HCEC 1CT (cell line): ENCODE data around the gene SURF6.
"Not testable (repeated sequence)": the region's sequence is repeated elsewhere in the genome, so short reads cannot be mapped to it uniquely, and the experiment has no call there.

Experiments
- DNase-seq: peaks from one replicate; pipeline ENCODE4 v3.0.0-alpha.2; 2017

The SURF6 gene

GRCh38 chr9:133335924-133336811 lies at the start of gene SURF6:
TSS of gene SURF6 (minus strand) at chr9:133336188. CDS start at chr9:133336132, 56 bp downstream.
- DNase-seq = peak; percentile 90

- DNase-seq = no peak
These were observed 49.5 kb upstream of the SURF6 start for GRCh38 chr9:133385452-133385851.

DNA sequence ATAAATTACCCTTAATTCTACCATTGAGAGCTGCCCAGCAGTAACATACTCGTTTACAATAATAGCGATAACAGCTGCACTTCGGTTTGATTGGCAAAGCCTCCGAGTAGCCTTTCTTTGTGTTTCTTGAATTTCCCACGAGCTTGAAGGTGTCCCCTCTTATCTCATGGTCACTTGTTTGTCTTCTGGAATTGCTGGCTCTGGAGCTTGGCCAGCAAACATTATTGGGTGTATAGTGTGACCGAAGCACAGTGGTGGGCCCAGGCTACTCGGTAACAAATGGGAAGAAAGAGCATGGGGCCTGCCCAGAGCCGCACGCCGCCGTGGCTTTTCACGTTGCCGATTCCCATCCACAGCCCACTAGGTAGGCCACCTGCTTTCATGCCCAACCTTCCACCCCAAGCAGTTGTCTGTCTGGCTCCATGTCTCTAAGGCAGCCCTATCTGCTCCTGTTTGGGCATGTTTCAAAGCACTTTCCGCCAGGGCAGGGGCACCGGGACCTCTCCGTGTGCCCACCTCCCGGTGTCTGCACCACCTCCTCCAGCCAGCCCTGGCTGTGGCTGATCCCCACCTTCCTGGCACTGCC lies 48.8 kb upstream of the SURF6 start:
- no peak for DNase-seq

DNA sequence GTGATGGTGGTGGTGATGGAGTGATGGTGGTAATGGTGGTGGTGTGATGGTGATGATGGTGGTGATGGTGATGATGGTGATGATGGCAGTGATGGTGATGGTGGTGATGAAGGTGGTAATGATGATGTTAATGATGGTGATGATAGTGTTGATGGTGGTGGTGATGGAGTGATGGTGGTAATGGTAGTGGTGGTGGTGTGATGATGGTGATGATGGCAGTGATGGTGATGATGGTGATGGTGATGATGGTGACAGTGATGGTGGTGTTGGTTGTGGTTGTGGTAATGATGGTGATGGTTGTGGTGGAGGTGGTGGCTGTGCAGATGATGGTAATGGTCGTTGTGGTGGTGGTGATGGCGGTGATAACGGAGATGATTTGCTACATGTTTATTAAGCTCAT lies 47.5 kb upstream of the SURF6 start:
- DNase-seq = no peak

DNA sequence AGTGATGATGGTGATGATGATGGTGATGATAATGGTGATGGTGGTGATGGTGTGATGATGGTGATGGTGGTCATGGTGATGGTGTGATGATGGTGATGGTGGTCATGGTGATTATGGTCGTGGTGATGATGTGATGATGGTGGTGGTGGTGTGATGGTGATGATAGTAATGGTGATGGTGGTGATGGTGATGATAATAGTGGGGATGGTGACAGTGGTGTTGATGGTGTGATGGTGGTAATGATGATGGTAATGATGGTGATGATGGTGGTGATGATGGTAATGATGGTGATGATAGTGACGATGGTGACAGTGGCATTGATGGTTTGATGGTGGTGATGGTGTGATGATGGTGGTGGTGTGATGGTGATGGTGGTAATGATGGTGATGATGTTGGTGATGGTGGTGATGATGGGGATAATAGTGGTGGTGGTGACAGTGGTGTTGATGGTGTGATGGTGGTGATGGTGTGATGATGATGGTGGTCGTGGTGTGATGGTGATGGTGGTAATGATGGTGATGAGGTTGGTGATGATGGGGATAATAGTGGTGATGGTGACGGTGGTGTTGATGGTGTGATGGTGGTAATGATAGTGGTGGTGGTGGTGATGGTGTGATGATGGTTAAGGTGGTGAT lies 46.6 kb upstream of the SURF6 start:
- DNase-seq = no peak

GRCh38 chr9:133380734-133381133 lies 44.7 kb upstream of the SURF6 start:
- DNase-seq = no peak

DNA sequence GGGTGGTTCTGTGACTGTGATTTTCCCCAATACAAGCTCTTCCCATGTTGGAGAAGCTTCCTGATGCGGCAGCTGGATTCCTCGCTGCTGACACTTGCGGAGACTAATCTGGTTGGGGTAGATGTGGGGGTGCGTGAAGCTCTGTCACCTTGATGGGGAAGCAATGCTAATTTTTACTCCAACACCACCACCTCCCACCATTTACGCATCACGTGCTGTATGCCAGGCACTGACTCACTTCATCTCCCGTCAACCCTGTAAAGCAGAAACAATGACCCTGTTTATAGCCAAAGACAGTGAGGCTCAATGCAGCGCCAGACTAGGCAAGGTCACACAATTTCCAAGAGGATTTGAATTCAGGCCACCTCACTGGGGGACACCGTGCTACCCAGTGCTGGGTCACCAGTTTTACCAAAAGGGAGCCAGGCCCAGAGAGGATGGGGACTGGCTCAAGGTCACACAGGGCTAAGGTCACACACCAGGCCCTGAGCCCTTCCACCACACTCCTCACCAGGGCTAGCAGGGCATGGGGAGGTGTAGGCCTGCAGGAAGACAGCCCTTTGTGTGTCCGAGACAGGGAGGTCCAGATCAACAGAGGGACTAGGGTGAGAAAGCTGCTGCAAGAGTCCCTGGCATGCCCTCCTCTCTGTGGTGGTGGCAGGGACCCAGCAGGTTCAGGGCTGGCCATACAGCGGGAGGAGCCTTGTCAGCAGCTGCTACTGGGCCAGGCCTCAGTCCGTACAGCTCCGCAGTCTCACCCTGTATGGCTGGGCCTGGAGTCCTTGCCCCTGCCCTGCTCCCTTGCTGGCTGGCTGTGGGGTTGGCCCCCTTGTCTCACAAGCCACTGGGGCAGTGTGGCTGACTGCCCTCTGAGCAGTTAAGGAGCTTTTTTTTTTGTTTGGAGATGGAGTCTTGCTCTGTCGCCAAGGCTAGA lies 43.4 kb upstream of the SURF6 start:
- DNase-seq = no peak

DNA sequence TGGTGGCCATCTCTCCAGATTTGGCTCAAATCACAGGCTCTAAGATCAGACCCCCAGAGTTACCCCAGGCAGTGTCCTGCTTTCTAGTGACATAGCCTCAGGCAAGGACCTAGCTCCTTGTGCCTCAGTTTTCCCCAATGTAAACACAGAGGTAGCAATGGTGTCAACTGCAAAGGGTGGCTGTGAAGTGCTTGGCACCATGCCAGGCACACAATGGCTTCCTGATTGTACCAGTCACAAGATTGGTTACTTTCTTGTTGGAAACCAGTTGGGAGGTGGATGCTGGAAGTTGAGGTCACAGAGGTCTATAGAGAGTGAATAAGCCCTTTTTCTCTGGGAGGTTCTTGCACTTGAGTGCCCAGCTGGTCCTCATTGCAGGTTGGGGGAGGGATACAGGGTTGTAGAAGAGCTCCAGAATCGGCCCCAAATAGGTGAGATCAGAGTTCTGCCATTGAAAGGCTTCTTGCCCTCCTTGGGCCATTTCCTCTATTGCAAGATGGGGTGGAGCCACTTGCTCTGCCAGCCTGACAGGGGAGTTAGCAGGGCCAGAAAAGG lies 42.5 kb upstream of the SURF6 start:
- DNase-seq = no peak

DNA sequence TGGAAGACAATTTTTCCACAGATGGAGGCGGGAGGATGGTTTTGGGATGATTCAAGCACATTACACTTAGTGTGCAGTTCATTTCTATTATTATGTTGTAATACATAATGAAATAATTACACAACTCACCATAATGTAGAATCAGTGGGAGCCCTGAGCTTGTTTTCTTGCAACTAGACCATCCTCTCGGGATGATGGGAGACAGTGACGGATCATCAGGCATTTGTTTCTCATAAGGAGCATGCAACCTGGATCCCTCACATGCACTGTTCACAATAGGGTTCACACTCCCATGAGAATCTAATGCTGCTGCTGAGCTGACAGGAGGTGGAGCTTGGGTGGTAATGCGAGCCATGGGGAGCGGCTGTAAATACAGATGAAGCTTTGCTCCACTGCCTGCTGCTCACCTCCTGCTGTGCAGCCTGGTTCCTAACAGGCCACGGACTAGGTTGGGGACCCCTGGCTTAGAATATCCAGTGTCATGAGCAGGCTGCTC lies 41.8 kb upstream of the SURF6 start:
- DNase-seq = peak; percentile 23

GRCh38 chr9:133377280-133377679 lies 41.3 kb upstream of the SURF6 start:
- DNase-seq = not testable (repeated sequence)

DNA sequence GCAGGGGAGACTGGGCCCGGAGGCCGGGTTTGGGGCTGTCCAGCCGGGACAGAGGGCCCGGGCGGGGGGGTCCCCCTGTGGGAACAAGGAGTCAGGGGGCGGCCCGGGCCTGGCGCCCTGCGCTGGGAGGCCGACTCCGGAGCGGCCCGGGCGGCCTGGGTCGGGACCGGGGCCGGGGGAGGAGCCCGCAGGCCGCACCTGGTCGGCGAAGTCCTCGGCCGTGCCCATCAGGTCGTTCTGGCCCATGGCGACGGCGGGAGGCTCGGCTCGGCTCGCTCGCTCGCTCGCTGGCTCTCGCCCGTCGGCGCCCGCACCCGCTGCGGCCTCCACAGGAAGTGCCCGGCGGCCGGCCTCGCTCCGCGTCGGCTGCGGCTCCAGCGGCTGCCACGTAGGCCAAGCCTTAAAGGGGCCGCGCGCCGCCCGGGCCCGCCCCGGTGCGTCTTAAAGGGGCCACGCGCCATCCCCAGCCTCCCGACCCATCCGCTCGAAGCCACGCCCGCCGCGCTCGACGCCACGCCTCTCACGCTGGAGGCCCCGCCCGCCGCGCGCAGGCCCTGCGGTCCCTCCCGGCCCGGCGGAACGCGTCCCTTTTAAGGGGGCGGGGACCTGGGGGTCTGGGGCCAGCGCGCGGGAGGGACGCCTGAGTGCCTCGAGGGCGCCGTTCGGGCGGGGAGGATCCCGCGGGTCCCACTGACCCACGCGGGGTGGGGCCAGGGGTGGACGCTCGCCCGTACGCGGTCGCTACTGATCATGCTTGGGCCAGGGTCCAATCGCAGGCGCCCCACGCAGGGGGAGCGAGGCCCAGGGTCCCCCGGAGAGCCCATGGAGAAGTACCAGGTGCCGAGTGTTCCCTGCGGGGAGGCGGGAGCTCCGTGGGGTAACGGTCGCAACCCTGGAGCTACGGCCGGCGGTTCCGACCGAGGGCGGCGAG lies 40.0 kb upstream of the SURF6 start, which contains the start of the genes STKLD1 and SURF4:
Gene STKLD1 (plus strand): TSS at position 643 of the 931 bp plus-strand sequence. CDS start 108 bp downstream, at position 751.
Gene SURF4 (minus strand): TSS at position 337 of the 931 bp plus-strand sequence. CDS start 91 bp downstream, at position 246.
- peak; percentile 96 for DNase-seq

- peak; percentile 48 for DNase-seq
These were observed 39.2 kb upstream of the SURF6 start for GRCh38 chr9:133375116-133375723.

DNA sequence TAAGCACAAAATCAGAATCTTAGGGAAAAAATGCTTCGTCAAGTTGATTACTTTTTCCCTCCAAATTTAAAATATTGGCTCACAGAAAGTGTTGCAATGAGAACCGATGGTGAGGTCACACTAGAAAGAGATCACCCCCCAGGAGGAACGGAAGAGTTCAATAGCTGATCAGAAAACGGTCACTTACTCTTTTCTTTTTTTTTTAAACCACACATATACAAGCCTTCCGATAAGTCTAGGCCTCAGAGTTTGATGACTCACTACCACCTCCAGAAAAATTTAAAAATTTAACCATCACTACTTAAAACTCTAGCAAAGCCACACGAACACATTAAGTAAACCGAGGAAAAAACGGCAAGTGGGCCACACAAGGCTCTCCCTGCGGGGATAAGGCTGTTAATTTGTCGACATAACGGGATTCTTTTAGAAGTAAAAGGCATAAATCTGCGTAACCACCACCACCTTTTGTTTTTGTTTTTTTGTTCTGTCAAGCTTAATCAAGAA lies 38.7 kb upstream of the SURF6 start:
- peak; percentile 79 for DNase-seq

- DNase-seq = no peak
These were observed 36.2 kb upstream of the SURF6 start for GRCh38 chr9:133372144-133372543.

DNA sequence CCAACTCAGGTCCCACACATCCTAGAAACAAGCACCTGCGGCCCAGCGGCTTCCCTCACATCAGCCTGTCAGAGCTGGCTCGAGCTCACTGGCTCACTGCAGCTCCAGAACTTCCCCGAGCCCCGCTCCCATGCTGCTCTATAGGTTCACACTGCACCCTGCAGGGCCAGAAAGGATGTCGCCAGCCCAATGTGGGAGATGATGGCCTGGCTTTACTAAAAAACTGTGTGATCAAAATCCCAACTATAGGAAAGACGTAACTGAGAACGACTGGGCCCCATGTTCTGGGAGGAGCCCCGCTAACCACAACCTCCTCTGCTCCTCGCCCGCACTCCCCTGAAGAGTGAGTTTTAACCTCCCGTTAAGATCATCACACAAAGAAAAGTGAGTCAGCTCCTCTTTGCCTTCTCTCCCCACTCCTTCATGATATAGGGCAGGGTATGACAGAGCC lies 35.3 kb upstream of the SURF6 start:
- DNase-seq = no peak

- no peak for DNase-seq
These were observed 34.7 kb upstream of the SURF6 start for GRCh38 chr9:133370685-133371084.

DNA sequence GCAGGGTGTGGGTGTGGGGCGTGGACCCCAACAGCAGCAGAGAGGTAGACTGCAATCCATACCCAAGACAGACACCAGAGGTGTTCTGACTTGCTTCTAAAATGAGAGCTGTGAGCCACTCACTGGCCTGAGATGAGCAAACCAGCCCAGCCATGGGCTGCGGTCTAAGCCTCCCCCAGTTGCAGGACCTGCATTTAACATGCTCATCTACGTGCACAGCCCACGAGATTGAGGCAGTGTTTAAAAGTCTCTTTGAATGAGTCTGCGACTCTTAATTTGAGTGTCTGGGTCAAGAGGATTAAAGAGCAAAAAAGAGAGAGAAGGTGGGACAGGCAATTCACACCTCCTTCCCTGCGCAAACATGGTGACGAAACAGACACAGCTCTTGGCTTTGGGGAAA lies 33.9 kb upstream of the SURF6 start:
- no peak for DNase-seq

GRCh38 chr9:133369422-133369821 lies 33.4 kb upstream of the SURF6 start:
- DNase-seq = no peak

GRCh38 chr9:133368249-133368881 lies 32.4 kb upstream of the SURF6 start:
- DNase-seq = no peak
